NCI-H1694 treated with DMSO at 0.1 percent for 48 hours (cell line): ENCODE measurements around the gene PRDM16.

Experiments used
- DNase-seq: peaks from one replicate; lab custom pipeline; 2025; lab: John Stamatoyannopoulos, UW

Gene PRDM16

GRCh38 chr1:3306583-3307291 lies 237.7 kb downstream of the PRDM16 start:
- no peak for DNase-seq

GRCh38 chr1:3307359-3307758 lies 238.4 kb downstream of the PRDM16 start:
- no peak for DNase-seq

GRCh38 chr1:3308053-3308452 lies 239.1 kb downstream of the PRDM16 start:
- DNase-seq: no peak

GRCh38 chr1:3310718-3311400 lies 241.9 kb downstream of the PRDM16 start:
- no peak for DNase-seq

GRCh38 chr1:3311711-3312110 lies 242.7 kb downstream of the PRDM16 start:
- DNase-seq: no peak

GRCh38 chr1:3312310-3312897 lies 243.4 kb downstream of the PRDM16 start:
- DNase-seq: no peak

- no peak for DNase-seq
Measured at GRCh38 chr1:3312898-3313575, 244.0 kb downstream of the PRDM16 start.

- no peak for DNase-seq
Measured at GRCh38 chr1:3313576-3313950, 244.6 kb downstream of the PRDM16 start.

- no peak for DNase-seq
Measured at GRCh38 chr1:3314491-3315381, 245.7 kb downstream of the PRDM16 start.

GRCh38 chr1:3315399-3316339 lies 246.7 kb downstream of the PRDM16 start:
- DNase-seq: no peak

GRCh38 chr1:3316340-3316943 lies 247.4 kb downstream of the PRDM16 start:
- no peak for DNase-seq

GRCh38 chr1:3317456-3317855 lies 248.5 kb downstream of the PRDM16 start:
- DNase-seq: no peak

- no peak for DNase-seq
Measured at GRCh38 chr1:3318329-3318728, 249.3 kb downstream of the PRDM16 start.

- DNase-seq: peak; percentile 44
Measured at GRCh38 chr1:3319874-3320245, 250.9 kb downstream of the PRDM16 start.

- DNase-seq: no peak
Measured at GRCh38 chr1:3320246-3321152, 251.5 kb downstream of the PRDM16 start.

- DNase-seq: no peak
Measured at GRCh38 chr1:3321559-3322449, 252.8 kb downstream of the PRDM16 start.

- no peak for DNase-seq
Measured at GRCh38 chr1:3322450-3323020, 253.5 kb downstream of the PRDM16 start.
